H9 (cell line): ENCODE data around the gene PASD1. TPM values are rescaled to one million over a fixed set of nuclear protein-coding genes. Genes with fewer than 3 reads are reported as not detected.

Experiments used
- DNase-seq: peaks from one replicate; pipeline ENCODE4 v3.0.0-alpha.2; 2017
- H2AFZ ChIP-seq: one replicate; pipeline ENCODE4 v1.6.1; 2013; ENCODE audit warnings: mild to moderate bottlenecking, low read length, control low read depth, moderate library complexity
- H2AK5ac ChIP-seq: 2 replicates; pipeline ENCODE4 v1.6.1; 2013; ENCODE audit warnings: low read length, control low read depth, mixed read lengths; ENCODE audit not compliant: insufficient read length
- H2BK120ac ChIP-seq: one replicate; pipeline ENCODE4 v1.6.1; 2013; ENCODE audit warnings: low read depth, mild to moderate bottlenecking, low read length, control low read depth, inconsistent platforms; ENCODE audit not compliant: poor library complexity, severe bottlenecking
- H2BK12ac ChIP-seq: 2 replicates; pipeline ENCODE4 v1.6.1; 2013; ENCODE audit warnings: low read length, control low read depth, mixed read lengths, low read depth; ENCODE audit not compliant: insufficient read length
- H2BK15ac ChIP-seq: 2 replicates; pipeline ENCODE4 v1.6.1; 2013; ENCODE audit warnings: low read depth, low read length, control low read depth
- H2BK20ac ChIP-seq: one replicate; pipeline ENCODE4 v1.6.1; 2013; ENCODE audit warnings: low read depth, mild to moderate bottlenecking, low read length, control low read depth, inconsistent platforms; ENCODE audit not compliant: poor library complexity, severe bottlenecking
- H2BK5ac ChIP-seq: 2 replicates; pipeline ENCODE4 v1.6.1; 2013; ENCODE audit warnings: low read length, control low read depth, mixed read lengths; ENCODE audit not compliant: insufficient read length
- H3K14ac ChIP-seq: 2 replicates; pipeline ENCODE4 v1.6.1; 2013; ENCODE audit warnings: low read length, control low read depth; ENCODE audit not compliant: insufficient read depth
- H3K18ac ChIP-seq: 2 replicates; pipeline ENCODE4 v1.6.1; 2013; ENCODE audit warnings: low read depth, mild to moderate bottlenecking, mixed read lengths, low read length, control low read depth; ENCODE audit not compliant: insufficient read length
- H3K23ac ChIP-seq: 2 replicates; pipeline ENCODE4 v1.6.1; 2013; ENCODE audit warnings: low read length, control low read depth, mixed read lengths, low read depth; ENCODE audit not compliant: insufficient read length
- H3K23me2 ChIP-seq: 2 replicates; pipeline ENCODE4 v1.6.1; 2013; ENCODE audit warnings: low read depth, mild to moderate bottlenecking, mixed read lengths, low read length, control low read depth; ENCODE audit not compliant: insufficient read length, poor library complexity, severe bottlenecking
- H3K27ac ChIP-seq: 2 replicates; pipeline ENCODE4 v1.5.1; 2013; ENCODE audit warnings: low read length, control low read depth, mixed read lengths, low read depth; ENCODE audit not compliant: insufficient read length
- H3K27me3 ChIP-seq: 2 replicates; pipeline ENCODE4 v1.6.1; 2013; ENCODE audit warnings: low read length, control low read depth, inconsistent platforms; ENCODE audit not compliant: insufficient read depth
- H3K4ac ChIP-seq: 2 replicates; pipeline ENCODE4 v1.6.1; 2013; ENCODE audit warnings: low read depth, mild to moderate bottlenecking, control low read depth, inconsistent platforms, low read length, moderate library complexity
- H3K4me1 ChIP-seq: 2 replicates; pipeline ENCODE4 v1.6.1; 2013; ENCODE audit warnings: low read length, control low read depth, inconsistent platforms; ENCODE audit not compliant: insufficient read depth
- H3K4me2 ChIP-seq: 2 replicates; pipeline ENCODE4 v1.6.1; 2013; ENCODE audit warnings: low read length, control low read depth, mixed read lengths; ENCODE audit not compliant: insufficient read length, insufficient read depth
- H3K56ac ChIP-seq: 2 replicates; pipeline ENCODE4 v1.6.1; 2013; ENCODE audit warnings: low read depth, mild to moderate bottlenecking, mixed read lengths, low read length, control low read depth; ENCODE audit not compliant: insufficient read length
- H3K79me1 ChIP-seq: 2 replicates; pipeline ENCODE4 v1.6.1; 2013; ENCODE audit warnings: low read depth, mild to moderate bottlenecking, moderate library complexity, low read length, control low read depth, inconsistent platforms; ENCODE audit not compliant: insufficient read depth, poor library complexity, severe bottlenecking
- H3K79me2 ChIP-seq: 2 replicates; pipeline ENCODE4 v1.6.1; 2013; ENCODE audit warnings: low read length, control low read depth, inconsistent platforms; ENCODE audit not compliant: insufficient read depth
- H3K9ac ChIP-seq: 2 replicates; pipeline ENCODE4 v1.6.1; 2013; ENCODE audit warnings: low read length, control low read depth, mixed read lengths; ENCODE audit not compliant: insufficient read length; ENCODE audit errors: extremely low read depth
- H3K9me3 ChIP-seq: one replicate; pipeline ENCODE4 v1.6.1; 2013; ENCODE audit warnings: low read depth, low read length, inconsistent platforms; ENCODE audit not compliant: control insufficient read depth
- H3T11ph ChIP-seq: one replicate; pipeline ENCODE4 v1.6.1; 2013; ENCODE audit warnings: mild to moderate bottlenecking, low read length, control low read depth, inconsistent platforms
- H4K20me1 ChIP-seq: one replicate; pipeline ENCODE4 v1.6.1; 2013; ENCODE audit not compliant: control insufficient read depth, insufficient read length, insufficient read depth
- H4K5ac ChIP-seq: 2 replicates; pipeline ENCODE4 v1.6.1; 2013; ENCODE audit warnings: low read depth, mild to moderate bottlenecking, mixed read lengths, low read length, control low read depth; ENCODE audit not compliant: insufficient read length
- H4K8ac ChIP-seq: replicated peaks from 2 replicates; pipeline ENCODE4 v1.6.1; 2013; ENCODE audit warnings: low read length, control low read depth, mixed read lengths, low read depth; ENCODE audit not compliant: insufficient read length
- H4K91ac ChIP-seq: 2 replicates; pipeline ENCODE4 v1.6.1; 2013; ENCODE audit warnings: low read depth, mild to moderate bottlenecking, moderate library complexity, mixed read lengths, low read length, control low read depth; ENCODE audit not compliant: insufficient read length
- H3K27ac Mint-ChIP-seq, 3 experiments: 2 replicates in 2 of 3; 3 replicates in 1 of 3; pipeline ENCODE4 v1.8.0; 2020 to 2021; ENCODE audit warnings: mixed read lengths in 3 of 3, mild to moderate bottlenecking in 1 of 3, moderate library complexity in 1 of 3
- H3K27me3 Mint-ChIP-seq: 2 replicates; pipeline ENCODE4 v1.8.0; 2021; ENCODE audit warnings: low read depth, mild to moderate bottlenecking, moderate library complexity, mixed read lengths
- H3K36me3 Mint-ChIP-seq, 3 experiments: 2 replicates in 2 of 3; 3 replicates in 1 of 3; pipeline ENCODE4 v1.8.0; 2020 to 2021; ENCODE audit warnings: low read depth in 3 of 3, mixed read lengths in 3 of 3; ENCODE audit not compliant: insufficient read depth in 1 of 3
- H3K4me1 Mint-ChIP-seq, 2 experiments: 2 replicates each; pipeline ENCODE4 v1.8.0; 2020; ENCODE audit warnings: mixed read lengths in 2 of 2
- H3K4me3 Mint-ChIP-seq, 2 experiments: 2 replicates in 1 of 2; 3 replicates in 1 of 2; pipeline ENCODE4 v1.8.0; 2020 to 2021; ENCODE audit warnings: mild to moderate bottlenecking in 2 of 2, mixed read lengths in 2 of 2, moderate library complexity in 1 of 2
- H3K9me3 Mint-ChIP-seq, 2 experiments: 2 replicates in 1 of 2; 3 replicates in 1 of 2; pipeline ENCODE4 v1.8.0; 2020; ENCODE audit warnings: mild to moderate bottlenecking in 2 of 2, mixed read lengths in 2 of 2, moderate library complexity in 1 of 2
- CTCF ChIP-seq: fragments of 200-600 bp; sonication (generic); conservative IDR thresholded peaks from 3 replicates; pipeline ENCODE4 v1.8.0; 2021; ENCODE audit warnings: antibody characterized with exemption, mild to moderate bottlenecking
- WGBS: extraction: QIAGEN DNeasy Blood & Tissue Kit; methylation state at CpG from one replicate; pipeline ENCODE4 v1.1.7; 2013; ENCODE audit warnings: missing lambda C conversion rate, low lambda C conversion rate, mixed read lengths; ENCODE audit not compliant: insufficient read length; ENCODE audit errors: extremely low coverage; 5-methylcytosine and 5-hydroxymethylcytosine counted together
- total RNA-seq: library from RNA; stranded (reverse); gene quantifications from 2 replicates; pipeline ENCODE4 v1.2.1, GENCODE V29; 2021

Gene PASD1
- total RNA-seq, 1 experiment from 2014 or later = not detected

GRCh38 chrX:151596282-151596681 is 32.8 kb downstream of the PASD1 start:
- Mint-ChIP-seq H3K27ac (no peak overlapping the region), H3K4me3 (no peak overlapping the region), H3K9me3 (peaks cover 48 to 56% of the 10 kb centered on the region in 2 experiments), H3K36me3 (peaks cover 2 to 6% (median 3%) of the 10 kb centered on the region in 3 experiments; a peak in 2 of 7 replicates), H3K4me1 (no peaks in the 10 kb centered on the region), H3K27me3 (no peaks in the 10 kb centered on the region)
- Histone ChIP-seq H3K23me2 (no peaks in the 10 kb centered on the region), H3K23ac (no peak overlapping the region), H3K79me1 (no peaks in the 10 kb centered on the region), H3K4me2 (no peak overlapping the region), H4K8ac (no peak overlapping the region), H3K9me3 (peaks cover 16% of the 10 kb centered on the region), H3T11ph (no peak overlapping the region), H3K56ac (no peak overlapping the region), H3K9ac (no peak overlapping the region), H3K27me3 (no peaks in the 10 kb centered on the region), H2BK15ac (no peak overlapping the region), H2BK120ac (no peak overlapping the region), H4K91ac (no peak overlapping the region), H2AK5ac (no peak overlapping the region), H3K4me1 (no peaks in the 10 kb centered on the region), H2AFZ (no peak overlapping the region), H4K5ac (no peak overlapping the region), H2BK20ac (no peak overlapping the region), H2BK5ac (no peak overlapping the region), H3K79me2 (no peaks in the 10 kb centered on the region), H3K27ac (no peak overlapping the region), H2BK12ac (no peak overlapping the region), H3K18ac (no peak overlapping the region), H3K14ac (no peak overlapping the region), H3K4ac (no peak overlapping the region), H4K20me1 (no peaks in the 10 kb centered on the region)
- DNase-seq = no peak
- no CpG with 5 or more reads among the region's 1 CpG for WGBS
- TF ChIP-seq CTCF = no peak
